ENCODE data around the gene STIM2.

DNA sequence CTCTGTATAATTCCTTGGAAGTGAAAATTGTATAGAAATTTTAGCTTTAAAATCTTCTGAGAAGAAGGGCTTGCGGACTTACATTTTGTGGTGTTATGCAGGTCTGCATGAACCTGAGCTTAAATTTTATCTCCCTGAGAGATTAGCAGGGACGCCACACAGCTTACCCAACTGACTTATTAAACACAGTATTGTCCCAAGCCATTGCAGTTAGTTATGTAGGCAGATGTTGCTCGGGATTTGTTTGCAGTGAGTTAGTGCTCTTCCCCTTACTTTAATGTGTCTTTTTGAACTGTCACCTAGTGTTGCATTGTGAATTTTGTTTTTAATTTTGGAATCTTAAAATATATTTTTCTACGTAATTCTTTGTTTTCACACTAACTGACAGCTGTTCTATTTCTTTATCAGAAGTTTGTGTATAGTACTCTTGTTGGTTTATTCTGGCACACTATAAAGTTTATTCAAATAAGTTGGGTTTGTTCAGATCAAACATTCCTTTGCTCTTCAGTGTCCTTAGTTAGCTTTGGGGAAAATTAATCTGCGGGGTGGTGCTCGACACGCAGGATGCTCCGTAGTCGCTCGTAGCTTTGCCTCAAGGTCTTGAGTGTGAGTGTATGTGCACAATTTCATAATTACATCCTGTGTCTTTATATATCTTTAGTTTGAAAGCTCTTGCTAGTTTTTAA, 145.4 kb downstream of the STIM2 start:
- TF ChIP-seq HDGF (IDR thresholded peaks at IDR 0.05) (no peak), SMAD1 (IDR thresholded peaks at IDR 0.05; ENCODE audit: low read depth, partially characterized antibody) (no peak), RAD21 (IDR thresholded peaks at IDR 0.05; ENCODE audit: insufficient read depth, low read depth, low read length) (no peak), SREBF1 (IDR thresholded peaks at IDR 0.05; ENCODE audit: low read length) (no peak), CEBPB (IDR thresholded peaks at IDR 0.05; ENCODE audit: borderline replicate concordance in 1 of 2, low read depth in 2 of 2, low read length in 2 of 2) (no peak), BHLHE40 (IDR thresholded peaks at IDR 0.05; ENCODE audit: borderline replicate concordance in 1 of 2, low read depth in 2 of 2, low read length in 1 of 2) (no peak), SMC3 (IDR thresholded peaks at IDR 0.05; ENCODE audit: borderline replicate concordance, low read length) (no peak), ZNF274 (IDR thresholded peaks at IDR 0.05; ENCODE audit: insufficient read depth, insufficient read length) (no peak), NBN (IDR thresholded peaks at IDR 0.05) (no peak)
- TF ChIP-seq, protein P1, sequence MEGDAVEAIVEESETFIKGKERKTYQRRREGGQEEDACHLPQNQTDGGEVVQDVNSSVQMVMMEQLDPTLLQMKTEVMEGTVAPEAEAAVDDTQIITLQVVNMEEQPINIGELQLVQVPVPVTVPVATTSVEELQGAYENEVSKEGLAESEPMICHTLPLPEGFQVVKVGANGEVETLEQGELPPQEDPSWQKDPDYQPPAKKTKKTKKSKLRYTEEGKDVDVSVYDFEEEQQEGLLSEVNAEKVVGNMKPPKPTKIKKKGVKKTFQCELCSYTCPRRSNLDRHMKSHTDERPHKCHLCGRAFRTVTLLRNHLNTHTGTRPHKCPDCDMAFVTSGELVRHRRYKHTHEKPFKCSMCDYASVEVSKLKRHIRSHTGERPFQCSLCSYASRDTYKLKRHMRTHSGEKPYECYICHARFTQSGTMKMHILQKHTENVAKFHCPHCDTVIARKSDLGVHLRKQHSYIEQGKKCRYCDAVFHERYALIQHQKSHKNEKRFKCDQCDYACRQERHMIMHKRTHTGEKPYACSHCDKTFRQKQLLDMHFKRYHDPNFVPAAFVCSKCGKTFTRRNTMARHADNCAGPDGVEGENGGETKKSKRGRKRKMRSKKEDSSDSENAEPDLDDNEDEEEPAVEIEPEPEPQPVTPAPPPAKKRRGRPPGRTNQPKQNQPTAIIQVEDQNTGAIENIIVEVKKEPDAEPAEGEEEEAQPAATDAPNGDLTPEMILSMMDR (IDR thresholded peaks at IDR 0.05 in 2 of 3, conservative IDR thresholded peaks at IDR 0.05 in 1 of 3; ENCODE audit: control insufficient read depth in 2 of 3, extremely low read depth in 1 of 3, insufficient read depth in 1 of 3, low read depth in 3 of 3, low read length in 3 of 3) = no peak
- TF ChIP-seq, protein P2, sequence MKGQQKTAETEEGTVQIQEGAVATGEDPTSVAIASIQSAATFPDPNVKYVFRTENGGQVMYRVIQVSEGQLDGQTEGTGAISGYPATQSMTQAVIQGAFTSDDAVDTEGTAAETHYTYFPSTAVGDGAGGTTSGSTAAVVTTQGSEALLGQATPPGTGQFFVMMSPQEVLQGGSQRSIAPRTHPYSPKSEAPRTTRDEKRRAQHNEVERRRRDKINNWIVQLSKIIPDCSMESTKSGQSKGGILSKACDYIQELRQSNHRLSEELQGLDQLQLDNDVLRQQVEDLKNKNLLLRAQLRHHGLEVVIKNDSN (IDR thresholded peaks at IDR 0.05; ENCODE audit: borderline replicate concordance, extremely low read length, insufficient read depth, low read depth, low read length) = no peak
- TF ChIP-seq, protein P3, sequence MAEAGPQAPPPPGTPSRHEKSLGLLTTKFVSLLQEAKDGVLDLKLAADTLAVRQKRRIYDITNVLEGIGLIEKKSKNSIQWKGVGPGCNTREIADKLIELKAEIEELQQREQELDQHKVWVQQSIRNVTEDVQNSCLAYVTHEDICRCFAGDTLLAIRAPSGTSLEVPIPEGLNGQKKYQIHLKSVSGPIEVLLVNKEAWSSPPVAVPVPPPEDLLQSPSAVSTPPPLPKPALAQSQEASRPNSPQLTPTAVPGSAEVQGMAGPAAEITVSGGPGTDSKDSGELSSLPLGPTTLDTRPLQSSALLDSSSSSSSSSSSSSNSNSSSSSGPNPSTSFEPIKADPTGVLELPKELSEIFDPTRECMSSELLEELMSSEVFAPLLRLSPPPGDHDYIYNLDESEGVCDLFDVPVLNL (IDR thresholded peaks at IDR 0.05; ENCODE audit: low read depth, low read length) = no peak
- TF ChIP-seq, protein P4, sequence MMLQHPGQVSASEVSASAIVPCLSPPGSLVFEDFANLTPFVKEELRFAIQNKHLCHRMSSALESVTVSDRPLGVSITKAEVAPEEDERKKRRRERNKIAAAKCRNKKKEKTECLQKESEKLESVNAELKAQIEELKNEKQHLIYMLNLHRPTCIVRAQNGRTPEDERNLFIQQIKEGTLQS (IDR thresholded peaks at IDR 0.05; ENCODE audit: borderline replicate concordance, extremely low read depth, low read depth, low read length) = no peak
- TF ChIP-seq, protein P5, sequence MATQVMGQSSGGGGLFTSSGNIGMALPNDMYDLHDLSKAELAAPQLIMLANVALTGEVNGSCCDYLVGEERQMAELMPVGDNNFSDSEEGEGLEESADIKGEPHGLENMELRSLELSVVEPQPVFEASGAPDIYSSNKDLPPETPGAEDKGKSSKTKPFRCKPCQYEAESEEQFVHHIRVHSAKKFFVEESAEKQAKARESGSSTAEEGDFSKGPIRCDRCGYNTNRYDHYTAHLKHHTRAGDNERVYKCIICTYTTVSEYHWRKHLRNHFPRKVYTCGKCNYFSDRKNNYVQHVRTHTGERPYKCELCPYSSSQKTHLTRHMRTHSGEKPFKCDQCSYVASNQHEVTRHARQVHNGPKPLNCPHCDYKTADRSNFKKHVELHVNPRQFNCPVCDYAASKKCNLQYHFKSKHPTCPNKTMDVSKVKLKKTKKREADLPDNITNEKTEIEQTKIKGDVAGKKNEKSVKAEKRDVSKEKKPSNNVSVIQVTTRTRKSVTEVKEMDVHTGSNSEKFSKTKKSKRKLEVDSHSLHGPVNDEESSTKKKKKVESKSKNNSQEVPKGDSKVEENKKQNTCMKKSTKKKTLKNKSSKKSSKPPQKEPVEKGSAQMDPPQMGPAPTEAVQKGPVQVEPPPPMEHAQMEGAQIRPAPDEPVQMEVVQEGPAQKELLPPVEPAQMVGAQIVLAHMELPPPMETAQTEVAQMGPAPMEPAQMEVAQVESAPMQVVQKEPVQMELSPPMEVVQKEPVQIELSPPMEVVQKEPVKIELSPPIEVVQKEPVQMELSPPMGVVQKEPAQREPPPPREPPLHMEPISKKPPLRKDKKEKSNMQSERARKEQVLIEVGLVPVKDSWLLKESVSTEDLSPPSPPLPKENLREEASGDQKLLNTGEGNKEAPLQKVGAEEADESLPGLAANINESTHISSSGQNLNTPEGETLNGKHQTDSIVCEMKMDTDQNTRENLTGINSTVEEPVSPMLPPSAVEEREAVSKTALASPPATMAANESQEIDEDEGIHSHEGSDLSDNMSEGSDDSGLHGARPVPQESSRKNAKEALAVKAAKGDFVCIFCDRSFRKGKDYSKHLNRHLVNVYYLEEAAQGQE (IDR thresholded peaks at IDR 0.05; ENCODE audit: low read depth, low read length) = no peak

Data from GM12878 (cell line).